Activated CD8-positive, alpha-beta memory T cell treated with anti-CD3 and anti-CD28 coated beads for 36 hours (primary cell): Measurements from ENCODE around the gene MCRIP1. TPM values are rescaled to one million over a fixed set of nuclear protein-coding genes. Genes with fewer than 3 reads are reported as not detected.

ENCODE experiments used
- CTCF ChIA-PET: fragments of 350-600 bp; sonication (Branson Sonifier 250); formaldehyde crosslinking; loops from one replicate; lab custom pipeline; 2021; ENCODE audit warnings: antibody characterized with exemption; lab: Charles Lee
- POLR2A ChIA-PET: fragments of 350-600 bp; sonication (Branson Sonifier 250); formaldehyde crosslinking; loops from one replicate; lab custom pipeline; 2021; ENCODE audit warnings: antibody characterized with exemption; lab: Charles Lee
- total RNA-seq, 2 experiments: library from RNA; stranded (reverse); gene quantifications; one replicate each; pipeline ENCODE4 v1.2.3, GENCODE V29; 2021

The MCRIP1 gene, protein sequence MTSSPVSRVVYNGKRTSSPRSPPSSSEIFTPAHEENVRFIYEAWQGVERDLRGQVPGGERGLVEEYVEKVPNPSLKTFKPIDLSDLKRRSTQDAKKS
- 10 to 100 TPM; 44.5 to 46.3 TPM for total RNA-seq

DNA sequence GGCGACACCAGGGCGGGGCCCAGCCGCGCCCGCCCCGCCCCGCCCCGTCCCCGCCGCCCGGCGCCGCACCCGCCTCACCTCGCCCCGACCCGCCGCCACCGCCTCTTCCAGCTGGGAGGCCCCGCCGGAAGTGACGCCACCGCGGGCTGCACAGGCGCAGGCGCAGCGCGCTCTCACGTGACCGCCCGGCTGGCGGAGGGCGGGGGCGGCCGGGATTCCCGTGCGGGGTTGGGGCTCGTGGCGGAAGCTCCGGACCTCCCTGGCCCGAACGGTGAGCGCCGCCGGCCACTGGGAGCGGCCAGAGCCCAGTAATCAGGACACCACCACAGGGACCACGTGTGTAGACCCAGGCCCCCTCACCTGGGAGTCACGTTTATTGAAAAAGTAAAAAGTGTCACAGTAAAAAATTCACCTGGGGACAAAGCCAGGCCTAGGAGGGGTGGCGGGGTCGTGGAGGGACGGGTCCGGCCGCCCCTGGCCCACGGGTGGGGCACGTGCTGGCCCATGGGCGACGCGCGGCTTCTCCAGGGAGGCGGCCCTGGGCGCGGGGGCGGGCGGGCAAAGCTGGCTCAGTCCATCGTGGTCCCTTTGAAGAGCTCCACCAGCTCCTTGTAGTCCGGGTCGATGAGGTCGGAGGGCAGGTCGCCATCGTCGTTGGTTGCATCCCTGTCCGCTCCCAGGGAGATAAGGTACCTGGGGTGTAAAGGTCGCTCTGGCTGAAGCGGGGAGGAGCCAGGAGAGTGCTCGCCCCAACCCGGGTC, at the start of gene MCRIP1:
MCRIP1 (minus strand) TSS at position 132 of the 761 bp plus-strand sequence. CDS start 8,785 bp downstream, outside the sequence.
- CTCF ChIA-PET, result interaction anchor here (0.9 to 1.3 kb wide), 4 partner anchors 19 to 188 kb away, joined by 3 to 4 read pairs (median 3); partner anchors contain the start of gene P4HB
- POLR2A ChIA-PET, result interaction anchor here (0.5 to 2.5 kb wide), 11 partner anchors 9 to 130 kb away, joined by 3 to 20 read pairs (median 3); partner anchors contain the start of genes ARHGDIA, MRPL12 and P4HB

DNA sequence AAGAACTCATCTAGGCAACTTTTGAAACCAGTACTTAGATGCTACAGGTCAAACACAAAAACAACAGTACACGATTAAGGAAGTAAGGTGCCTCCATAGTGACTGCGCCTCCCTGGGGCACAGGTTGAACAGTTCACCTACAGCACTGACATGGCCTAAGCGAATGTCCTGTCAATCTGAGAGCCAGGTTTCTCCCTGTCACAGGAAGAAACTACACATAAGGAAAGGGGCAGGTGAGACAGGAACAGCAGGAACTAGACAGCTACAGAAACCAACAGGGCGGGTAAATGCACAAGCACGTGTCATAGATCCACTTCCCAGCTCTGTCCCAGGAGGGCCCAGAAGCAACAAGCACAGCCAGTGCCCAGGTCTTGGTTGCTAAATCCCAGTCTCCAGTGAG, 46.0 kb upstream of the MCRIP1 start:
- POLR2A ChIA-PET, result interaction anchor here (1.1 kb wide), 1 partner anchor 174 kb away, joined by 3 read pairs; no protein-coding TSS in a partner anchor
- CTCF ChIA-PET, result no interaction called here

DNA sequence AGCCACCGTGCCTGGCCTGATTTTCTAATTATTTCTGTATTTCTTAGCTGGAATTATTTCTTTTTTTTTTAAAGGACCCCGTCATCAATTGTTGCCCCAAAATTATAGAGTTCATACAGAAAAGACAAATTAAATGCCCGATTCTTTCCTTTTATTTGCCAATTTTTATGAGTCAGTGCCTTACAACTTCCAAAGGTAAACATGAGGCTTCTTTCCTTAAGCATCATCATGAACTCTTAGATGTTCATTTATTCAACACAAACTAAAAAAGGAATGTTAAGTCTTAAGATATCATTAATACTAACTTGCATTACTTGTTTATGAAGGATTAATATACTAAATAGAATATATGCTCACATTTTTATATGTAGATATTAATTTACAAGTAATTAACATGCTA, 45.2 kb upstream of the MCRIP1 start:
- ChIA-PET CTCF (no interaction called here), POLR2A (interaction anchor here (1.0 kb wide), 1 partner anchor 9 kb away, joined by 11 read pairs; no protein-coding TSS in a partner anchor)

DNA sequence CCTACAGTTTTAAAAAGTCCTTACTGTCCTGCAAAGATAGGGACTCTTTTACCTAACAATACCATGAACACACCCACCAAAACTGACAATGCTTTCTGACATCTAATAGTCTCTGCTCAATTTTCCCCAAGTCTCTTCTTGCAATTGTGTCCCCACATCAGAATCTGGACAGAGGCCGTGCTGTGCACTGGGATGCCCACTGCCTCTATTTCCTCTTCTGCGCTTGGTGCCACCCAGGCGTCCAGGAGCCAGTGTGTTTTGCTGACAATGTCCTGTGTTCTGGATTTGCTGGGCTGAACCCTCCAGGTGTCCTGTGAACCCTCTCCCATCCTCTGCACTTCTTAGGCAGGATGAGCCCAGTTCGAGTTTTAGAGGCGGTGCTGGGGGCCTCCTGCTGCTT, 44.5 kb upstream of the MCRIP1 start:
- POLR2A ChIA-PET, result interaction anchor here (1.0 kb wide), 1 partner anchor 8 kb away, joined by 11 read pairs; no protein-coding TSS in a partner anchor

DNA sequence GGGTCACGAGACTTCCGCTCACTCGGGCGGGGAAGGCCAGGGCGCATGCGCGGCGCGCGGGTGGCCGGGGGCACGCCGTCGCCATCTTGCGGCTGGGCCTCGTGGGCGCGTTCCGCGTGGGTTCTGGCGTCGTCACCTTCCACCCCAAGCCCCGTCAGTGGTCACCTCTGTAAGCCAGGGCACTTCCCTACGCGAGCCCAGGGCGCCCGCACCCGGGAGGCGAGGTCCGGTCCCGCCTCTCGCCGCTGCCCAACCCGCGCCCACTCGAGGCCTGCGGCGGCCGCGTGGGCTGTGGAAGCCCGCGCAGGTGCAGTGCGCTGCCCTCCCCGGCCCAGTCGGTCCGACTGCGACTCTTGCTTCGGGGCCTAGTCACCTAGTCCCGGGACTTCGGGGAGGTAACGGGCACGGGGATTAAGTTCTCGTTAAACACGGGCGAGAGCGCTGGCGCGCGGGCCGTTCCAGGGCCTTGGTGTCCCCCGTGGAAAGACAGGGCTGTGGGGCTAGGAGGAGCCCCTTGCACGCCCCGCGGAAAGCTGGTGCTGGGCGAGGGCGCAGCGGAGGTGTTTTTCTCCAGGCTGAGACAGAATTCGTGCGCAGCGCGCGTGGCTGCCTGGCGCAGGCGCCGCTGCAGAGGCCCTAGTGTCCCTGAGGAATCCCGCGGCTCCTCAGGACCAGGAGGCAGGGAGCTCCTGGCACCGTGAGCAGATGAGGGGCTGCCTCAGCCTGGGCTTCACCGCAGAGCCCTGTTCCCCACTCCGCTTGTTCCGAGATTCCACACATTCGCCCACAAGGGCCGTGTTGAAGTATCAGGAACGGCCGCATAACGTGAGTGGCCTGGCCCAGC, 38.5 kb upstream of the MCRIP1 start:
- CTCF ChIA-PET, result interaction anchor here (1.0 to 1.3 kb wide), 3 partner anchors 10 to 161 kb away, joined by 3 read pairs; no protein-coding TSS in a partner anchor

More for the DNA sequence above, 44.5 kb upstream of the MCRIP1 start:
- CTCF ChIA-PET, result no interaction called here

DNA sequence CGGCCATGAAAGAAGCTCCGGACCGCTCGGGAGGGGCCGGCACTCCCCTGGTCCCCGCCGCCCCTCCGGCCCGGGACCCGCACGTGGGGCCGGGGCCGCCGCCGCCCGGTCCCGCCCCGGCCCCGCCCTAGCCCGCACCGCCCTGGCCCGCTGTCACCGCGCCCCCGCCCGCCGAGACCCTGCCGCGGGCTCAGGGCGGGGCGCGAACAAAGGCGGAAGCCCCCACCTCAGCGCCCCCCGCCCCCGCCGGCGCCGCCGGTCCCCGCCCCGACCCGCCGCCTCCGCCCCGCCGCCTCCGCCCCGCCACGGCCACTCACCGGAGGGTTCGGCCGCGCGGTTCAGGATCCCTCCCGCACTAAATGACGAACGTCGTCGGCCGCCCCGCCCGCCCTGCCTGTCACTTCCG, 37.9 kb upstream of the MCRIP1 start, which contains the start of gene ARHGDIA:
ARHGDIA (minus strand) TSS at position 357 of the 406 bp plus-strand sequence. CDS start 1,407 bp downstream, outside the sequence.
- CTCF ChIA-PET, result interaction anchor here (1.0 to 1.3 kb wide), 2 partner anchors 9 to 151 kb away, joined by 3 read pairs; no protein-coding TSS in a partner anchor
- POLR2A ChIA-PET, result interaction anchor here (1.0 to 3.3 kb wide), 4 partner anchors 10 to 55 kb away, joined by 3 to 28 read pairs (median 12); partner anchors contain the start of genes MCRIP1 and P4HB

More for the DNA sequence above, 38.5 kb upstream of the MCRIP1 start:
- POLR2A ChIA-PET, result interaction anchor here (0.7 to 3.3 kb wide), 7 partner anchors 11 to 659 kb away, joined by 3 to 28 read pairs (median 5); partner anchors contain the start of genes ALYREF, ANAPC11, MCRIP1 and MRPL12

DNA sequence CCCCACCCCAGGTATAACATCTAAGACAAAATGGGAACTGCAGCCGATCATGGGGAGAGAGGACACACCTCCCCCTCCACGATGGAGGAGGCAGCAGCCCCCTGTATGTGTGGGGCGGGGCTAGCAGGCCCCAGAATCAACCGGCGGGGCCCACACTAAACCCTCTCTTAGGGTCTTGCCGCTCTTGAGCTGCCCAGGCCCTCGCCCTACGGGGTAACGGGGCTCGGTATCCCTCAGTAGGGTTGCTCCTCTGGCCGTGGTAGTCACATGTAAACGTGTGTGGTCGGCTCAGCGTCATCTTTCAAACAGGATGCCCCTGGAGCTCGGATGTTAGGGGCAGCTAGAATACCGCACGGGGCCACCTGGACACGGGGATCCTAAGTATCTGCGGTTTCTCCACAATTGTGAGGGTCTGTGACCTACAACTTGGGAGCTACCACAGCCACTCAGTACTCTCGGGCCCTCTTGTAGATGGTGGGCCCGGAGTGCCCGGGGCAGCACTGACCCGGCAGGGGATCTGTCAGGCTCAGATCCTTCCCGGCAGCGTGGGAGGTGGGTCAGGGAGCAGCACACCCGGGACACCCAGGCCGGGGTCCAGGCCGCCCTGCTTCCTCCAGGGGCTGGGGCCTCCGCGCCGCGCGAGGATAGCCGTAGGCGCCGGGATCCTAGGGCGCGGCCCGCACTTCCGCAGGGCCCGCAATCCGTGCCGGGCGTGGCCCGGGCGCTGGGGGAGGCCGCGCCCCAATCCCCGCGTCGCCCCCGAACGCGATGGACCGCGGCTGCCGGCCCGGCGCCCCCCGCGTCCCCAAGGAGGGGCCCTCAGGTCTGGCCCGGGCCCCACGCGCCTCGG, 37.3 kb upstream of the MCRIP1 start:
- POLR2A ChIA-PET, result interaction anchor here (0.5 to 3.3 kb wide), 6 partner anchors 9 to 196 kb away, joined by 3 to 28 read pairs (median 4); partner anchors contain the start of genes MCRIP1 and P4HB
- CTCF ChIA-PET, result interaction anchor here (0.6 to 2.3 kb wide), 7 partner anchors 8 to 167 kb away, joined by 3 to 9 read pairs (median 4); partner anchors contain the start of genes MAFG and MRPL12

DNA sequence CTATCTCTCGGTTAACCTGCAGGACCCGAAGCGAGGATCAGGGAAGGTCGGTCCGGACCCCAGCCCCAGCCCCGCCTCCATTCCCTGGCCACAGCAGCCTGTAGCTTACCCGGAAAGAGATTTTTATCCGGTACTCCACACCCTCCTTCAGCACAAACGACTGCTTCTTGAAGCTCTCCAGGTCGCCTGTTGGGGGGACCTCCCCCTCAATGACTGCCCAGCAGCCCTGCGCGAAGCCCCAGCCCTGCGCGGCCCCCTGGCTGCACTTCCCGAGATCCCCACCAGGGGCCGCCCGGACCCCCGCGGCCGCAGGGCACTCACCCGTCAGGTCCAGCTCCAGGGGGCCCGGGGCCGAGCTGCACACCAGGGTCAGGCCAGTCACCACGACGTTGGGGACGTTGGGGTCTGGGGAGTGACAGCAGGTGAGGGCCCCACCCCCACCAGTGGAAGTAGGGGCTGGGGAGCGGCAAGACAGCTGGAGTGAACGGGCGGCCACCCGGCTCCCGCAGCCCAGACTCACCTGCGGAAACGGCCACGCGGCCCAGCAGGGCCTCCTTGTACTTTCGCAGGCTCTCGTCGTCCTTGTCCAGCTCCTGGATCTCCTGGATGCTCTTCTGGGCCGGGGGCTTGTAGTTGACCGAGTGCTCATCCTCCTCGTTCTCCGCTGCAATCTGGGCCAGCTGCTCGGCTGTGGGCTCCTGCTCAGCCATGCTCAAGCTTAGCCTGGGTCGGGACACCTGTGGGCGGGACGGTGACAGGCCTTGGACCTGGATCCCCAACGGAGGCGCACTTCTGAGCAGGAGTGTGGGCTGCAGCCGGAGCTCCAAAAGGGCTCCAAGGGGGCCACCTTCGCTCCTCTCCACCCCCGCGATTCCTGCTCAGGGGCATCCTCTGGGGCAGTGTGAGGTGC, 36.4 kb upstream of the MCRIP1 start:
- POLR2A ChIA-PET, result interaction anchor here (0.5 to 3.3 kb wide), 8 partner anchors 8 to 197 kb away, joined by 3 to 28 read pairs (median 4); partner anchors contain the start of genes MCRIP1 and P4HB
- CTCF ChIA-PET, result interaction anchor here (0.6 to 2.3 kb wide), 7 partner anchors 14 to 166 kb away, joined by 3 to 9 read pairs (median 4); partner anchors contain the start of genes MAFG and MRPL12

DNA sequence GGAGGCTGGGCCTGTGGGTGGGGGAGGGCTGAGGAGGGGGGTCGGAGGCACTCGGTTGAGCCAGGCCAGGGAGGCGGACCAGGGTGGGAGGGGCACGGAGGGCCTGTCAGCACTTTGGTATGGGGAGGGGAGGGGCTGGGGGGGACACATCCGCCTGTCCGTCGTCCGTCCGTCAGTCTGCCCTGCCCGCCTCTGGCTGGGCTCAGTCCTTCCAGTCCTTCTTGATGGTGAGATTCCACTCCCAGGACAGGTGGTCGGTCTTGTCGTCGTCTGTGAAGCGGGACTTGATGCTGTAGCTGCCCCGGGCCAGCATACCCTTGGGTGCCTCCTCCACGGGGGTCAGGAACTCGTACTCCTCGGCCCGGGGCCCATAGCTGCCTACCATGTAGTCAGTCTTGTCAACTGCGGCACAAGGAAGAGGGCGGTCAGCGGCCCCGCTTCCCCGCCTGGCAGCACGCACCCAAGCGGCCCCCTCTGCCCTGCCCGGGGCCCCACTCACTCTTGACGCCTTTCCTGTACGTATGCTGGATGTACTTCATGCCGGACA, 35.7 kb upstream of the MCRIP1 start:
- ChIA-PET CTCF (interaction anchor here (1.0 to 2.3 kb wide), 3 partner anchors 26 to 166 kb away, joined by 3 to 9 read pairs (median 9); partner anchors contain the start of genes MAFG and MRPL12), POLR2A (interaction anchor here (0.6 to 2.7 kb wide), 4 partner anchors 8 to 142 kb away, joined by 3 to 28 read pairs (median 8); partner anchors contain the start of gene P4HB)

DNA sequence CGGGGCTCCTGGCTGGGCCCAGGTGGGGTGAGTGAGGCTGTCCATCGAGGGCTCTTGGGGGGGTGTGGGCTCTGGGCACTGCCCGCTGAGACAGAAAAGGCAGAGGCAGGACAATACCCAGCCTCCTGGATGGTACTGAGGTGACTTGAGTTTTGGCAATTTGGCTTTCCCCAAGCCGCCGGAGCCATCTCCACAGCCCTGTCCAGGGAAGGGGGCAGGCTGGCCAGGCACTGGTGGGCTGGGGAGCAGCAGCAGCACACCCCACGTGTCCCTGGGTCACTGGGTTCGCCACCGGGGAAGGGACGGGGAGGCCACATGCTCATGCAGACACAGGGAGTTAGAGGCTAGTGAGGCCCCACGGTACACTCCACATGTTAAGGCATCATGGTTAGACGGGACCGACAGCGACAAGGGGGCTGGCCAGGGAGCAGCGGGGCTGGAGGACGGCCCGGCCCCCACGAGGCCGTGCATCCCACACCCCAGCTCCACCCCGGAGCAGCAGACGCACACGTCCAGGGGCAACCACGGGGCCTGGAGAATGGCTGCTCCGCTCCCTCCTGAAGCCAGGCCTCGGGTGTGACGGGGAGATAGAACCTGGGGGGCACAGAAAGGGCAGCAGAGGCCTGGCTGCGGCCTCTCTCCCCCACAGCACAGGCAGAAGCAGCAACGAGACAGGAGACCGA, 35.0 kb upstream of the MCRIP1 start:
- ChIA-PET CTCF (interaction anchor here (2.1 to 2.3 kb wide), 2 partner anchors 60 to 165 kb away, joined by 9 read pairs; partner anchors contain the start of genes MAFG and MRPL12), POLR2A (interaction anchor here (0.6 kb wide), 2 partner anchors 152 to 184 kb away, joined by 3 to 5 read pairs; no protein-coding TSS in a partner anchor)

DNA sequence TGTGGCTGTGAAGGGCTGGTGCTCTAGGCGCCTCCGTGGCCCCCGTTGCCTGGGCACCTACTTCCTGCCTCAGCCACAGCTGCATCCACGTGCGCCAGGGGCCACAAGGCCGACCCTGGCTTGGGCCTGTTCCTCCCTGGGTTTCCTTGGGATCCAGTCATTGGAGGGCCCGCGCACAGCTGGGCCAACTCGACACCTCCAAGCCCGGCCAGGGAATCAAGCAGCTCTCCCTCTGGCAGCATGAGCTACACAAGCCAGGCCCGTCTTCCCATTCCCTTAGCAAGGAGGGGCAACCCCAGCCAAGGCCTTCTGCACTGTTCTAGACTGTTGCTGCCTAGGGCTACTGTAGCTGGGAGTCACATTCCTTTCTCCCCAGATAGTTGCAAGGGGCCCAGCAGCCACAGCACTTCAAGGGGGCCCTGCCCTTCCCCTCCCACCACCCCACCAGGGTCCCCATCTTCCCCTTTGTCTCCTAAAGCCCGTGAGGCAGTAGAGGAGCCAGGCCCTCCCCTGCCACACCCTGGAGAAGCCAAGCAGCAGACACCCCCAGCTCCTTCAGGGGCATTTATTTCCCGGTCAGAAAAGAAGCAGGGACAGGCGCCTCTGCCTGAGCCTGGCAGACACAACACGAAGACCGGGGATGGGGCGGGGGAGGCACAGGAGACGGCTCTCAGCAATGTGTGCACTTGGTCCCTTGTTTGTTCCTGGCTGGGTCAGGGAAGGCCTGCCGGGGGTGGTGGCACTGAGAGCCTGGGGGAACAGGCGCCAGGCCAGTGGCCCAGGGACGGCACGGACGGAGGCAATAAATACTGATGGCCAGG, 34.3 kb upstream of the MCRIP1 start:
- ChIA-PET CTCF (no interaction called here), POLR2A (interaction anchor here (0.6 to 1.0 kb wide), 3 partner anchors 34 to 185 kb away, joined by 3 to 5 read pairs (median 3); partner anchors contain the start of gene MCRIP1)

DNA sequence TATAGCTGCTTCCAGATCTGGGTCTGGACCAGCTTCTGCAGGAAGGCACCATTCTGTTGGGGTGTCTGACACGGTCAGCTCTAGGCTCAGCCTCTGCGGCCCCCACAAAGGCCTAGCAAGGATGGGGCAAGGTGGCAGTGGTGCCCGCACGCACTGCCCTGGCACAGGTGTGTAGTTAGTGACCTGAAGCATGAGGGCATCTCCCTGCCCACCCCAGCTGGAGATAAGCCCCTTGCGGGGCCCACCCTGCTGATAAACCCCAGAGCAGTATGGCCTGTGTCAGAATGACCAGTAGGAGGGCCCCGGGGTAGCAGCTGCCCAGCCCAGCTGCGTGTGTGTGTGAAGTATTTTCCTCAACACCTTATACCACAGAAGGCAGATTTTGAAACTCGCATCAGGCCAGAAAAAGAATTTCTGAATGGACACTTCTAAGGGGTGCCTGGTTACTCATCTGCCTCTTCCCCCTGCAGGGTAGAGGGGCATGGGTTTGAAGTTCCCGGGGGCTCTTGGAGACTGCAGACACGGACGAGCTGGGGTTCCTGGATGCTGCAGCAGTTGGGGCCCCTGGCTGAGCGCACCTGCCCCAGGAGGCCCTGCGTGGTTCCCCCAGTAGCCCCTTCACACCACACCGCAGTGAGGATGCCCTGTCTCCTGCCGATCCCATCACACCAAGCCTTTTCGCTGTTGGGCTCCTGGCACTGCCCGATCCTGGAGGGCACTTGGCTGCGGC, 33.5 kb upstream of the MCRIP1 start:
- ChIA-PET CTCF (no interaction called here), POLR2A (interaction anchor here (0.5 to 1.0 kb wide), 3 partner anchors 33 to 334 kb away, joined by 3 to 10 read pairs (median 3); partner anchors contain the start of gene MCRIP1)

DNA sequence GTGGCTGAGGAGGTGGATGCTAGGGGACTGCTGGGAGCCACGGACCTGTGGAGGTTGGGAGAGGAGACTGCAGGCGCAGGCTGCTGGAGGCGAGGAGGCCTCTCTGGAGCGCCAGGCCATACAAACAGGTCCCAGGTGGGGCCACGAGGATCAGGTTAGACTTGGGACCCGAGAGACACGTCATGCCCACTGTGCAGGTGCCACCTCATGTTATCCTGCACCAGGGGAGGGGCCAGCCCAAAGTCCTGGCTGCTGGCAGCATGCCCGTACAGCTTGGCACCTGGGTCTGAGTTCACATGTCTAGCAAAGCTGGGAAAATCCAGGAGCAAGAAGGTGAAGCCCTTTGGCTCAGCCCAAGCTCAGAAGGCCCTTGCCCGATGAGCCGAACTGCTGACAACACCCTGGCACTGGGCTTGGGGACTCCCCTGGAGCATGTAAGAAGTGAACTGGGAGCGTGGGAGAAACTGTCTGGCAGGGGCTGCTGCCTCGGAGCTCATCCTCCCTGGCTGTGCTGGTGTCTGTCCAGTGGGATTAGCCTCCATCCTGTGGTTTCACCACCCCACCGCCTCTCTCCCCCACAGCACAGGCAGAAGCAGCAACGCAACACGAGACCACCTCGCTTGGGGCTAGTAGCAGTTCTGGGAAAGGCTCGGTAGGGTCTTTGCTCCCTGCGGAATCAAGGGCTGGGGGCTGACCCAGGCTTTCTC, 32.8 kb upstream of the MCRIP1 start:
- ChIA-PET POLR2A (interaction anchor here (0.6 to 1.0 kb wide), 2 partner anchors 11 to 335 kb away, joined by 3 read pairs; no protein-coding TSS in a partner anchor), CTCF (no interaction called here)
